OCI-LY1 (cell line): ENCODE data around the gene FBXO45.
A peak's percentile ranks its signal among the peaks of the same experiment; 100 is the strongest.

Experiments used
- H2AFZ ChIP-seq: fragments of 200-600 bp; sonication (generic), shearing (Covaris generic); 2 replicates; pipeline ENCODE4 v1.6.0; 2014; ENCODE audit warnings: antibody characterized with exemption, mild to moderate bottlenecking, low read length
- H3F3A ChIP-seq: fragments of 200-600 bp; sonication (generic), shearing (Covaris generic); 2 replicates; pipeline ENCODE4 v1.6.0; 2014; ENCODE audit warnings: mild to moderate bottlenecking, antibody characterized with exemption, low read length, moderate library complexity; ENCODE audit not compliant: insufficient read depth
- H3K27ac ChIP-seq: fragments of 200-600 bp; sonication (generic); 2 replicates; pipeline ENCODE4 v1.5.1; 2014; ENCODE audit warnings: low read length, mixed run types, mild to moderate bottlenecking, low read depth; ENCODE audit not compliant: poor library complexity, severe bottlenecking
- H3K27me3 ChIP-seq: fragments of 200-600 bp; sonication (generic); 2 replicates; pipeline ENCODE4 v1.6.0; 2014; ENCODE audit warnings: antibody characterized with exemption, mild to moderate bottlenecking, low read length, moderate library complexity; ENCODE audit not compliant: insufficient read depth
- H3K36me3 ChIP-seq: fragments of 200-600 bp; sonication (generic); 2 replicates; pipeline ENCODE4 v1.6.1; 2014; ENCODE audit warnings: mild to moderate bottlenecking, antibody characterized with exemption, low read length, moderate library complexity, mixed read lengths; ENCODE audit not compliant: insufficient read depth
- H3K4me1 ChIP-seq: fragments of 200-600 bp; sonication (generic); 2 replicates; pipeline ENCODE4 v1.5.1; 2014; ENCODE audit warnings: mild to moderate bottlenecking, low read length, moderate library complexity; ENCODE audit not compliant: insufficient read depth, severe bottlenecking
- H3K4me2 ChIP-seq: fragments of 200-600 bp; sonication (generic), shearing (Covaris generic); 2 replicates; pipeline ENCODE4 v1.6.1; 2014; ENCODE audit warnings: low read length
- H3K4me3 ChIP-seq: fragments of 200-600 bp; sonication (generic); 2 replicates; pipeline ENCODE4 v1.5.1; 2014; ENCODE audit warnings: low read length, low read depth, mild to moderate bottlenecking, mixed read lengths; ENCODE audit not compliant: poor library complexity, severe bottlenecking
- H3K79me2 ChIP-seq: fragments of 200-600 bp; shearing (Covaris generic); 2 replicates; pipeline ENCODE4 v1.6.1; 2016; ENCODE audit warnings: mixed run types, low read length, mixed read lengths; ENCODE audit not compliant: insufficient read depth
- H3K9ac ChIP-seq: fragments of 200-600 bp; sonication (generic), shearing (Covaris generic); 2 replicates; pipeline ENCODE4 v1.6.1; 2014; ENCODE audit warnings: mild to moderate bottlenecking, low read length, mixed read lengths
- H3K9me2 ChIP-seq: fragments of 200-600 bp; sonication (generic), shearing (Covaris generic); 2 replicates; pipeline ENCODE4 v1.6.1; 2014; ENCODE audit warnings: low read depth, mild to moderate bottlenecking, low read length, mixed read lengths
- H3K9me3 ChIP-seq: fragments of 200-600 bp; shearing (Covaris generic); 2 replicates; pipeline ENCODE4 v1.6.1; 2014; ENCODE audit warnings: low read length, mixed read lengths
- H4K20me1 ChIP-seq: fragments of 200-600 bp; sonication (generic), shearing (Covaris generic); 2 replicates; pipeline ENCODE4 v1.6.0; 2016; ENCODE audit warnings: mild to moderate bottlenecking, low read length; ENCODE audit not compliant: insufficient read depth
- CTCF ChIP-seq: fragments of 200-600 bp; sonication (generic), shearing (Covaris generic); IDR thresholded peaks from 2 replicates; pipeline ENCODE4 v1.5.1; 2017; ENCODE audit warnings: mild to moderate bottlenecking, antibody characterized with exemption, low read length, moderate library complexity, mixed read lengths
- EZH2 ChIP-seq: fragments of 200-600 bp; sonication (generic), shearing (Covaris generic); IDR thresholded peaks from 2 replicates; pipeline ENCODE4 v1.8.0; 2017; ENCODE audit warnings: borderline replicate concordance, mixed run types, mild to moderate bottlenecking, antibody characterized with exemption, low read length, moderate library complexity, mixed read lengths

Gene FBXO45

GRCh38 chr3:196531418-196531817 is 37.0 kb upstream of the FBXO45 start:
- Histone ChIP-seq H3K4me2 (no peak overlapping the region), H3K36me3 (no peaks in the 10 kb centered on the region; the same call in 1 of the 2 replicates)

DNA sequence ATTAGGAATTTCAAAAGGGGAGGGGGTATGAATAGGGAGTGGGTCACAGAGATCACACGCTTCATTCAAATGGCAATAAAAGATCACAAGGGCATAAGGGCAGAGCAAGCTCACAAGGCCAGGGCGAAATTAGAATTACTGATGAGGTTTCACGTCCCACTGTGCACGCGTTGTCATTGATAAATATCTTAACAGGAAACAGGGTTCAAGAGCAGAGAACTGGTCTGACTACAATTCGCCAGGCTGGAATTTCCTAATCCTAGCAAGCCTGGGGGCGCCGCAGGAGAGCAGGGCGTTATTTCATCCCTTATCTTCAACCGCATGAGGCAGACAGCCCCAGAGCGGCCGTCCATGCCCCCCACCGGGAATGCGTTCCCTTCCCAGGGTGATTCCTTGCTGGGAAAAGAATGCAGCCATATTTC is 35.2 kb upstream of the FBXO45 start:
- Histone ChIP-seq H3K27ac (no peak overlapping the region), H2AFZ (no peak overlapping the region), H3K4me3 (no peak overlapping the region)

More at GRCh38 chr3:196531418-196531817, 37.0 kb upstream of the FBXO45 start:
- H3K79me2 ChIP-seq = no peaks in the 10 kb centered on the region
- no peak overlapping the region for H2AFZ ChIP-seq
- H3K27me3 ChIP-seq = peaks cover 5% of the 10 kb centered on the region; the same call in 1 of the 2 replicates
- no peaks in the 10 kb centered on the region for H3K9me2 ChIP-seq
- no peak overlapping the region for H3K9ac ChIP-seq
- no peak overlapping the region for H3K27ac ChIP-seq
- H3K4me3 ChIP-seq = no peak overlapping the region
- H3F3A ChIP-seq = no peaks in the 10 kb centered on the region
- peaks cover 4% of the 10 kb centered on the region; the same call in 1 of the 2 replicates for H3K9me3 ChIP-seq
- H4K20me1 ChIP-seq = no peaks in the 10 kb centered on the region
- TF ChIP-seq CTCF (no peak), EZH2 (no peak)
- H3K4me1 ChIP-seq = peaks cover 19% of the 10 kb centered on the region

GRCh38 chr3:196537319-196537984 is 31.0 kb upstream of the FBXO45 start:
- no peak overlapping the region for H3K4me3 ChIP-seq
- no peaks in the 10 kb centered on the region for H4K20me1 ChIP-seq
- no peaks in the 10 kb centered on the region for H3K9me3 ChIP-seq
- H3K4me1 ChIP-seq = no peaks in the 10 kb centered on the region
- no peak overlapping the region for H3K9ac ChIP-seq
- no peaks in the 10 kb centered on the region for H3F3A ChIP-seq
- no peak overlapping the region for H2AFZ ChIP-seq
- TF ChIP-seq EZH2 (no peak), CTCF (peak; percentile 86)
- no peaks in the 10 kb centered on the region for H3K36me3 ChIP-seq
- no peak overlapping the region for H3K4me2 ChIP-seq
- no peak overlapping the region for H3K27ac ChIP-seq
- H3K27me3 ChIP-seq = no peaks in the 10 kb centered on the region; the same call in 1 of the 2 replicates
- H3K79me2 ChIP-seq = no peaks in the 10 kb centered on the region
- no peaks in the 10 kb centered on the region for H3K9me2 ChIP-seq

More for the DNA sequence above, 35.2 kb upstream of the FBXO45 start:
- H3K9me3 ChIP-seq = peaks cover 4% of the 10 kb centered on the region; the same call in 1 of the 2 replicates
- no peaks in the 10 kb centered on the region for H3F3A ChIP-seq
- no peaks in the 10 kb centered on the region; the same call in 1 of the 2 replicates for H3K36me3 ChIP-seq
- TF ChIP-seq CTCF (no peak), EZH2 (no peak)
- no peaks in the 10 kb centered on the region for H3K79me2 ChIP-seq
- H4K20me1 ChIP-seq = no peaks in the 10 kb centered on the region
- H3K27me3 ChIP-seq = peaks cover 5% of the 10 kb centered on the region
- no peak overlapping the region for H3K9ac ChIP-seq
- H3K9me2 ChIP-seq = no peaks in the 10 kb centered on the region
- H3K4me1 ChIP-seq = peaks cover 9% of the 10 kb centered on the region
- no peak overlapping the region for H3K4me2 ChIP-seq
